ENCODE measurements around the gene FILIP1L. TPM values are rescaled to one million over a fixed set of nuclear protein-coding genes. Genes with fewer than 3 reads are reported as not detected.

Gene FILIP1L
- total and polyA plus RNA-seq, 2 donors (not counting 1 experiment from before 2014, with no cell fraction given) = 0.32 to 0.48 TPM

- Histone ChIP-seq H3K79me2 (ENCODE audit: control insufficient read depth, insufficient read depth, low read length) (no peaks in the 10 kb centered on the region), H2AFZ (ENCODE audit: insufficient read depth, low read depth, low read length, poor library complexity, severe bottlenecking) (no peak overlapping the region), H3K4me2 (replicated peaks; ENCODE audit: low read depth, low read length, poor library complexity, severe bottlenecking) (no peak overlapping the region), H3K4me1 (ENCODE audit: control insufficient read depth in 2 of 2, insufficient read depth in 2 of 2, low read length in 2 of 2) (no peaks in the 10 kb centered on the region), H3K9me3 (ENCODE audit: control extremely low read depth in 1 of 3, control insufficient read depth in 2 of 3, insufficient read depth in 1 of 3, low read length in 2 of 3) (no peaks in the 10 kb centered on the region), H3K4me3 (ENCODE audit: control extremely low read depth in 1 of 5, extremely low read depth in 1 of 5, insufficient read depth in 1 of 5, low read depth in 2 of 5, low read length in 4 of 5) (no peak overlapping the region), H3K27me3 (replicated peaks in 1 of 4; ENCODE audit: control extremely low read depth in 1 of 4, control insufficient read depth in 3 of 4, insufficient read depth in 4 of 4, low read length in 3 of 4) (no peaks in the 10 kb centered on the region), H4K20me1 (ENCODE audit: control insufficient read depth, insufficient read depth, low read length, poor library complexity, severe bottlenecking) (no peaks in the 10 kb centered on the region), H3K36me3 (replicated peaks in 1 of 2; ENCODE audit: control extremely low read depth in 1 of 2, control insufficient read depth in 1 of 2, extremely low read depth in 1 of 2, insufficient read depth in 2 of 2, low read length in 1 of 2) (no peaks in the 10 kb centered on the region), H3K9ac (ENCODE audit: low read length) (no peak overlapping the region), H3K27ac (ENCODE audit: low read length in 2 of 2) (no peak overlapping the region)
- intact Hi-C loops (cut with micrococcal nuclease) = no loop called here
- DNase-seq (no peak), ATAC-seq (ENCODE audit: low read depth) (no peak)
- POLR2A ChIA-PET = no interaction called here
- no peak overlapping the region for H3K27ac Mint-ChIP-seq
- 94% methylated on average over 5 of the region's 10 CpGs for WGBS (ENCODE audit: insufficient coverage)
- CTCF ChIA-PET = interaction anchor here (0.8 kb wide), 1 partner anchor 17 kb away, joined by 3 read pairs; no protein-coding TSS in a partner anchor
- TF ChIP-seq, protein P1, sequence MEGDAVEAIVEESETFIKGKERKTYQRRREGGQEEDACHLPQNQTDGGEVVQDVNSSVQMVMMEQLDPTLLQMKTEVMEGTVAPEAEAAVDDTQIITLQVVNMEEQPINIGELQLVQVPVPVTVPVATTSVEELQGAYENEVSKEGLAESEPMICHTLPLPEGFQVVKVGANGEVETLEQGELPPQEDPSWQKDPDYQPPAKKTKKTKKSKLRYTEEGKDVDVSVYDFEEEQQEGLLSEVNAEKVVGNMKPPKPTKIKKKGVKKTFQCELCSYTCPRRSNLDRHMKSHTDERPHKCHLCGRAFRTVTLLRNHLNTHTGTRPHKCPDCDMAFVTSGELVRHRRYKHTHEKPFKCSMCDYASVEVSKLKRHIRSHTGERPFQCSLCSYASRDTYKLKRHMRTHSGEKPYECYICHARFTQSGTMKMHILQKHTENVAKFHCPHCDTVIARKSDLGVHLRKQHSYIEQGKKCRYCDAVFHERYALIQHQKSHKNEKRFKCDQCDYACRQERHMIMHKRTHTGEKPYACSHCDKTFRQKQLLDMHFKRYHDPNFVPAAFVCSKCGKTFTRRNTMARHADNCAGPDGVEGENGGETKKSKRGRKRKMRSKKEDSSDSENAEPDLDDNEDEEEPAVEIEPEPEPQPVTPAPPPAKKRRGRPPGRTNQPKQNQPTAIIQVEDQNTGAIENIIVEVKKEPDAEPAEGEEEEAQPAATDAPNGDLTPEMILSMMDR (IDR thresholded peaks at IDR 0.05) = no peak
- no peak for TF ChIP-seq EZH2 (IDR thresholded peaks at IDR 0.05; ENCODE audit: borderline replicate concordance, insufficient read depth, low read depth, low read length, poor library complexity, severe bottlenecking)
- no peaks in the 10 kb centered on the region for H3K27me3 Mint-ChIP-seq
- H3K4me3 Mint-ChIP-seq = no peak overlapping the region
- peaks cover 28% of the 10 kb centered on the region for H3K4me1 Mint-ChIP-seq
- H3K9me3 Mint-ChIP-seq (ENCODE audit: insufficient read depth) = no peaks in the 10 kb centered on the region
Measured at GRCh38 chr3:99955773-99956562, 158.3 kb downstream of the FILIP1L start.

DNA sequence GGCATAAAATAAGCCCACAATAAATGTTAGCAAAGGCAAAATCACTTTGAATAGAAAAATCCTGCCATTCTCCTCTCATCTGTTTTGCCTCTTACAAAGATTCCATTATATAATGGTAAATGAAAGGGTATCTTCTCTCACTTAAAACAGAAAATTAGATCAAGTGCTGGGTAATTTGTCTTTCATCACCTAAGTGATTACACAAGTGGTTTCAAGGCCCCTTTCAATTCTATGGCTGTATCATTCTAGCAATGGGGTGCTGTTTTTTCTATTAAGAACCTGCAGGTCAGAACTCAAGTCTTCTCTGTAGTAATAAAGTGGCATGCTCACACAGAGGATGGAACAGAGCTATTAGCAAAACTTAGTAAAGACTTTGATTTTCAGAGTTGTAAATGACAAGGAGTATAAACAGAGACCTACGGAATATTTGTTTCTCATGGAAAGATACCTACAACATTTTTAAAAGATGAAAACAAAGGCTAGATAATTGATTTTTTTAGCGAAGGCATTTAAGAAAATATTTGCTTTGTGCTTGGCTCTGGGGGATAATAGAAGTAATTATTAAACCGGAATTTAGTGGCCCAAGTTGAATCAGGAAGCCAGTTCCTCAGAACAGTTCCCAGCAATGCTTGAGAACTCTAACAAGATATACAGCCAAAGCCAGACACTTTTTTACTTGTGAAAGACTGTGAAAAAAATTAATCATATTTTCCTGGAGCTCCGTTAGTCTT lies 159.2 kb downstream of the FILIP1L start:
- Histone ChIP-seq H3K36me3 (replicated peaks in 1 of 2; ENCODE audit: control extremely low read depth in 1 of 2, control insufficient read depth in 1 of 2, extremely low read depth in 1 of 2, insufficient read depth in 2 of 2, low read length in 1 of 2) (no peaks in the 10 kb centered on the region), H3K79me2 (ENCODE audit: control insufficient read depth, insufficient read depth, low read length) (no peaks in the 10 kb centered on the region), H3K4me3 (ENCODE audit: control extremely low read depth in 1 of 5, extremely low read depth in 1 of 5, insufficient read depth in 1 of 5, low read depth in 2 of 5, low read length in 4 of 5) (no peak overlapping the region), H3K27me3 (replicated peaks in 1 of 4; ENCODE audit: control extremely low read depth in 1 of 4, control insufficient read depth in 3 of 4, insufficient read depth in 4 of 4, low read length in 3 of 4) (no peaks in the 10 kb centered on the region), H4K20me1 (ENCODE audit: control insufficient read depth, insufficient read depth, low read length, poor library complexity, severe bottlenecking) (no peaks in the 10 kb centered on the region), H2AFZ (ENCODE audit: insufficient read depth, low read depth, low read length, poor library complexity, severe bottlenecking) (no peak overlapping the region), H3K4me2 (replicated peaks; ENCODE audit: low read depth, low read length, poor library complexity, severe bottlenecking) (no peak overlapping the region), H3K9me3 (ENCODE audit: control extremely low read depth in 1 of 3, control insufficient read depth in 2 of 3, insufficient read depth in 1 of 3, low read length in 2 of 3) (no peaks in the 10 kb centered on the region), H3K9ac (ENCODE audit: low read length) (no peak overlapping the region), H3K27ac (ENCODE audit: low read length in 2 of 2) (no peak overlapping the region), H3K4me1 (ENCODE audit: control insufficient read depth in 2 of 2, insufficient read depth in 2 of 2, low read length in 2 of 2) (no peaks in the 10 kb centered on the region)
- peaks cover 24% of the 10 kb centered on the region for H3K4me1 Mint-ChIP-seq
- intact Hi-C loops (cut with micrococcal nuclease) = no loop called here
- TF ChIP-seq, protein P1 (IDR thresholded peaks at IDR 0.05) = no peak
- TF ChIP-seq EZH2 (IDR thresholded peaks at IDR 0.05; ENCODE audit: borderline replicate concordance, insufficient read depth, low read depth, low read length, poor library complexity, severe bottlenecking) = no peak
- no peak for DNase-seq
- H3K9me3 Mint-ChIP-seq (ENCODE audit: insufficient read depth) = no peaks in the 10 kb centered on the region
- no CpG with 5 or more reads among the region's 4 CpGs for WGBS (ENCODE audit: insufficient coverage)
- no peak overlapping the region for H3K4me3 Mint-ChIP-seq
- no peak overlapping the region for H3K27ac Mint-ChIP-seq
- ChIA-PET POLR2A (no interaction called here), CTCF (no interaction called here)
- no peaks in the 10 kb centered on the region for H3K27me3 Mint-ChIP-seq
- no peak for ATAC-seq (ENCODE audit: low read depth)

Data from B cell (primary cell).